IMR-90 (cell line): ENCODE measurements around the gene ZBTB46.

Experiments
- CHD1 ChIP-seq: IDR thresholded peaks from 2 replicates; pipeline ENCODE4 v1.6.1; 2012; ENCODE audit warnings: low read depth, low read length, improper control_type of control experiment
- MXI1 ChIP-seq: IDR thresholded peaks from 2 replicates; pipeline ENCODE4 v1.6.1; 2012; ENCODE audit warnings: low read depth, mild to moderate bottlenecking, low read length, moderate library complexity, borderline replicate concordance
- POLR2A ChIP-seq: IDR thresholded peaks from 2 replicates; pipeline ENCODE4 v1.6.1; 2012; ENCODE audit warnings: mild to moderate bottlenecking, low read depth, low read length
- RAD21 ChIP-seq: IDR thresholded peaks from 2 replicates; pipeline ENCODE4 v1.6.1; 2012; ENCODE audit warnings: low read length, improper control_type of control experiment
- RCOR1 ChIP-seq: IDR thresholded peaks from 2 replicates; pipeline ENCODE4 v1.6.1; 2012; ENCODE audit warnings: mild to moderate bottlenecking, low read length, improper control_type of control experiment; ENCODE audit not compliant: insufficient replicate concordance
- TF ChIP-seq, protein P1 (sequence below): conservative IDR thresholded peaks from 2 replicates; pipeline ENCODE4 v1.5.1; 2012; ENCODE audit warnings: mild to moderate bottlenecking, low read depth, low read length, improper control_type of control experiment
- TF ChIP-seq, protein P2 (sequence below): fragments of 150-350 bp; IDR thresholded peaks from 2 replicates; pipeline ENCODE4 v1.6.1; 2017; ENCODE audit warnings: mild to moderate bottlenecking, antibody characterized with exemption, low read length, low read depth

DNA sequence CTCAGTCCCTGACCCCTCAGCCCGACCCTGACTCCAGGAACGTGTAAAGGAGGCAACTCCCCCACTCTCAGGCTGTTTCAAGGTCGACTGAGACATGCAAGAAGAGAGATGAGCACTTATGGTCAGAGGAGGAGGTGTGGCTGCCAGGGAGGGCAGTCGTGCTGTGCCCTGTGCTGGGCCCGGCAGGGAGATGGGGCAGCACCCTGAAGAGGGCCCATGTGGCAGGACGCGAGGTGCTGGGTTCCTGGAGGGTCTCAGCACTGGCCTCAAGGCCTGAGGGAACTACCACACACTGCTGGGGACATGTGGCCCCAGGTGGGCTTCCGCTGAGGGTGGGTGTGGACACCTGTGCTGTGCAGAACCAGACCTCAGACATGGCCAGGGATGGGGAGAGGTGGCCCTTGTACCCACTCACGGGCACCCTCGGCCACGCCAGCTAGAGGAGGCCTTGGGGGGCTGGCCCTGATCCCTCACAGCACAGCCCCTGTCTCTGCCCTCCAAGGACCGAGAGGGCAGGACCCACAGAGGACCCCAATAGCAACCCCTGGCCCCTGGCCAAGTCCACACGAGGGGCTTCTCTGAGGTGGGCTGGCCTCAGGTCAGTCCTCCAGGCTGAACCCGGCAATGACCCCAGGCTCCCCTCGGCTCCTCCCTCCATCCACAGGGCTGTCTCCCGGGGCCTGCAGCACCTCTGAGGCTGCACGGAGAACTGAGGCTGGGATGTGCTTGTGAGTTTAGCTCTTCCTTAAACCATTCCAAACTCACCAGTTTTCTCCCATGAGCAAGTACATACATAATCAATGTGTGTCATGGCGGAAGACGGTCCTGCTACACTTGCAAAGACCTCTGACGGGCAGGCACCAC is 82.8 kb downstream of the ZBTB46 start:
- TF ChIP-seq, protein P1, sequence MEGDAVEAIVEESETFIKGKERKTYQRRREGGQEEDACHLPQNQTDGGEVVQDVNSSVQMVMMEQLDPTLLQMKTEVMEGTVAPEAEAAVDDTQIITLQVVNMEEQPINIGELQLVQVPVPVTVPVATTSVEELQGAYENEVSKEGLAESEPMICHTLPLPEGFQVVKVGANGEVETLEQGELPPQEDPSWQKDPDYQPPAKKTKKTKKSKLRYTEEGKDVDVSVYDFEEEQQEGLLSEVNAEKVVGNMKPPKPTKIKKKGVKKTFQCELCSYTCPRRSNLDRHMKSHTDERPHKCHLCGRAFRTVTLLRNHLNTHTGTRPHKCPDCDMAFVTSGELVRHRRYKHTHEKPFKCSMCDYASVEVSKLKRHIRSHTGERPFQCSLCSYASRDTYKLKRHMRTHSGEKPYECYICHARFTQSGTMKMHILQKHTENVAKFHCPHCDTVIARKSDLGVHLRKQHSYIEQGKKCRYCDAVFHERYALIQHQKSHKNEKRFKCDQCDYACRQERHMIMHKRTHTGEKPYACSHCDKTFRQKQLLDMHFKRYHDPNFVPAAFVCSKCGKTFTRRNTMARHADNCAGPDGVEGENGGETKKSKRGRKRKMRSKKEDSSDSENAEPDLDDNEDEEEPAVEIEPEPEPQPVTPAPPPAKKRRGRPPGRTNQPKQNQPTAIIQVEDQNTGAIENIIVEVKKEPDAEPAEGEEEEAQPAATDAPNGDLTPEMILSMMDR, result no peak
- TF ChIP-seq POLR2A (no peak), CHD1 (no peak), RAD21 (no peak), RCOR1 (no peak), MXI1 (no peak)
- TF ChIP-seq, protein P2, sequence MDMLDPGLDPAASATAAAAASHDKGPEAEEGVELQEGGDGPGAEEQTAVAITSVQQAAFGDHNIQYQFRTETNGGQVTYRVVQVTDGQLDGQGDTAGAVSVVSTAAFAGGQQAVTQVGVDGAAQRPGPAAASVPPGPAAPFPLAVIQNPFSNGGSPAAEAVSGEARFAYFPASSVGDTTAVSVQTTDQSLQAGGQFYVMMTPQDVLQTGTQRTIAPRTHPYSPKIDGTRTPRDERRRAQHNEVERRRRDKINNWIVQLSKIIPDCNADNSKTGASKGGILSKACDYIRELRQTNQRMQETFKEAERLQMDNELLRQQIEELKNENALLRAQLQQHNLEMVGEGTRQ, result no peak
